ENCODE data around the gene OR11A1. TPM values are rescaled to one million over a fixed set of nuclear protein-coding genes. Genes with fewer than 3 reads are reported as not detected.

The OR11A1 gene
- total RNA-seq, 2 experiments from 2014 or later: not detected

- no peak overlapping the region for H3K4me3 Mint-ChIP-seq
- ATAC-seq: no peak
- no peaks in the 10 kb centered on the region for H3K4me1 Mint-ChIP-seq (ENCODE audit: low read depth)
- H3K9me3 Mint-ChIP-seq: no peaks in the 10 kb centered on the region
- H3K36me3 Mint-ChIP-seq (ENCODE audit: low read depth): no peaks in the 10 kb centered on the region
- H3K27me3 Mint-ChIP-seq: peaks cover 31% of the 10 kb centered on the region
- POLR2A ChIA-PET: no interaction called here
- no peak for DNase-seq
- no peak overlapping the region for H3K27ac Mint-ChIP-seq
- intact Hi-C loops (cut with micrococcal nuclease): no loop called here
- CTCF ChIA-PET: no interaction called here
- no peak for TF ChIP-seq CTCF (IDR thresholded peaks at IDR 0.05)
Measured at GRCh38 chr6:29424168-29424567, 32.7 kb downstream of the OR11A1 start.

GRCh38 chr6:29419516-29419915 is 37.4 kb downstream of the OR11A1 start:
- Mint-ChIP-seq H3K4me1 (ENCODE audit: low read depth) (no peaks in the 10 kb centered on the region), H3K27ac (no peak overlapping the region), H3K36me3 (ENCODE audit: low read depth) (no peaks in the 10 kb centered on the region), H3K9me3 (no peaks in the 10 kb centered on the region), H3K27me3 (peaks cover 20% of the 10 kb centered on the region), H3K4me3 (no peak overlapping the region)
- DNase-seq (no peak), ATAC-seq (no peak)
- CTCF ChIA-PET: no interaction called here
- intact Hi-C loops (cut with micrococcal nuclease): no loop called here
- no peak for TF ChIP-seq CTCF (IDR thresholded peaks at IDR 0.05)
- POLR2A ChIA-PET: interaction anchor here (0.9 kb wide), 1 partner anchor 25 kb away, joined by 3 read pairs; no protein-coding TSS in a partner anchor

GRCh38 chr6:29414588-29414987 is 42.3 kb downstream of the OR11A1 start, which contains the start of gene OR12D1:
Gene OR12D1 (plus strand): TSS chr6:29414928.
- ATAC-seq (no peak), DNase-seq (no peak)
- TF ChIP-seq CTCF (IDR thresholded peaks at IDR 0.05): no peak
- ChIA-PET POLR2A (no interaction called here), CTCF (no interaction called here)
- Mint-ChIP-seq H3K36me3 (ENCODE audit: low read depth) (no peaks in the 10 kb centered on the region), H3K4me1 (ENCODE audit: low read depth) (no peaks in the 10 kb centered on the region), H3K27ac (no peak within 1 kb of the TSS), H3K27me3 (peaks cover 39% of the 10 kb centered on the region), H3K9me3 (peaks cover 8% of the 10 kb centered on the region), H3K4me3 (no peak within 1 kb of the TSS)
- intact Hi-C loops (cut with micrococcal nuclease): no loop called here

GRCh38 chr6:29403801-29404200 is 53.1 kb downstream of the OR11A1 start:
- intact Hi-C loops (cut with micrococcal nuclease): no loop called here
- no peak for TF ChIP-seq CTCF (IDR thresholded peaks at IDR 0.05)
- Mint-ChIP-seq H3K4me1 (ENCODE audit: low read depth) (no peaks in the 10 kb centered on the region), H3K27me3 (peaks cover 39% of the 10 kb centered on the region), H3K4me3 (no peak overlapping the region), H3K9me3 (no peaks in the 10 kb centered on the region), H3K27ac (no peak overlapping the region), H3K36me3 (ENCODE audit: low read depth) (no peaks in the 10 kb centered on the region)
- ChIA-PET POLR2A (no interaction called here), CTCF (no interaction called here)
- ATAC-seq: no peak
- DNase-seq: no peak

DNA sequence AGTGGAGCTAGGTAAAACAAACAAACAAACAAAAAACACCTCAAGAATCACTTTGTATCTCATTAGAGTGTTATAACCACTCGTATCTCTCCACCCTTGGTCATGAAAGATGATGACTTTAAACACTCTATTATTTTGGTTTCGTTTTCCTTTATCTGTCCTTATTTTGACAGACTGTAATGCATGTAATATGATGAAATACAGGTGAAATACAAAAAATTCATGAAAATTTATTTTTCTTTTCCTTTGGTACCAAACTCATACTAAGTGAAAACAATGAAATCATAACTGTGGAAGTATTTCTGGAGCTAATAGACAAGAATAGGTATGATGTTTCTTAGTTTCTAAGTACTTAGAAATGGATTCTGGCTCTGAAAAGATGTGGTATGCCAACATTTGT is 57.3 kb downstream of the OR11A1 start:
- no peaks in the 10 kb centered on the region for H3K4me1 Mint-ChIP-seq (ENCODE audit: low read depth)
- TF ChIP-seq CTCF (IDR thresholded peaks at IDR 0.05): no peak
- no peaks in the 10 kb centered on the region for H3K36me3 Mint-ChIP-seq (ENCODE audit: low read depth)
- H3K27me3 Mint-ChIP-seq: peaks cover 36% of the 10 kb centered on the region
- intact Hi-C loops (cut with micrococcal nuclease): no loop called here
- DNase-seq (no peak), ATAC-seq (no peak)
- CTCF ChIA-PET: interaction anchor here (1.3 kb wide), 1 partner anchor 32 kb away, joined by 3 read pairs; no protein-coding TSS in a partner anchor
- H3K27ac Mint-ChIP-seq: no peak overlapping the region
- no peak overlapping the region for H3K4me3 Mint-ChIP-seq
- POLR2A ChIA-PET: no interaction called here
- no peaks in the 10 kb centered on the region for H3K9me3 Mint-ChIP-seq
